ENCODE data around the gene ADAMTS12. TPM values are rescaled to one million over a fixed set of nuclear protein-coding genes. Genes with fewer than 3 reads are reported as not detected.

The ADAMTS12 gene
- total and polyA plus RNA-seq, 9 of the 15 experiments (the other 6 are each of a cell fraction or from before 2014, with no cell fraction given), result 0.11 TPM; not detected in 8

GRCh38 chr5:33526755-33527154 lies 365.0 kb downstream of the ADAMTS12 start (continued):
- TF ChIP-seq WHSC1 (IDR thresholded peaks at IDR 0.05; ENCODE audit: low read length) (no peak), CAMTA2 (CRISPR knock-in tag; conservative IDR thresholded peaks at IDR 0.05) (no peak)

DNA sequence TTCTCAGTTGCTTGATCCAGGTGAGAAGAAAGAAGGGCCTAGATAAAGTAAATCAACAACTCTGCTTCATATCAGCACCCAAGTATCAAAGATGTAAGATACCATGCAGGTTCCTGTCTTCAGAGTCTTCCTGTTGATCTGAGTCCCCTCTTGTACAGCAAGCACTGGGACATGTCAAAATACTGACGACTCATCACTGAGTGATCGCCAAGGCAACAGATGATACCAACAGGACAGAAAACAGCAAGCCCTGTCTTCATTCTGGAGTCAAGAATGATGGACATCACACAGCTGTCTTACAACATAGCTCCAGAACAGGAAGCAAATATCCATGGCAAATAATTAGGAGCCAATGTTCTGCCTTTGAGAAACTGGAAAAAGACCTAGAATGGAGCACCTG lies 367.3 kb downstream of the ADAMTS12 start:
- no peak overlapping the region for H3K4me2 ChIP-seq (ENCODE audit: insufficient read depth, low read length)
- ATAC-seq (no peak), FAIRE-seq (no peak), DNase-seq (ENCODE audit: extremely low read depth in 1 of 4, low spot score in 3 of 4) (no peak)
- no peaks in the 10 kb centered on the region for H3K36me3 ChIP-seq (ENCODE audit: control insufficient read depth, insufficient read depth, low read length)
- no peaks in the 10 kb centered on the region; a peak in 2 of 5 replicates for H3K27me3 ChIP-seq (ENCODE audit: control insufficient read depth in 2 of 2, insufficient read depth in 2 of 2, low read length in 2 of 2)
- POLR2A ChIA-PET, result no interaction called here
- TF ChIP-seq RFX1 (IDR thresholded peaks at IDR 0.05) (peak; percentile 40; the same call in 1 of the 2 replicates), CHCHD3 (CRISPR knock-in tag; IDR thresholded peaks at IDR 0.05) (no peak)
- in situ Hi-C loops (cut with MboI) (no loop called here), intact Hi-C loops (cut with micrococcal nuclease) (no loop called here)
- H3K4me3 ChIP-seq, result no peak overlapping the region
- H3K9me3 ChIP-seq (replicated peaks; ENCODE audit: control insufficient read depth, insufficient read depth, low read depth, low read length), result no peaks in the 10 kb centered on the region
- H3K79me2 ChIP-seq (ENCODE audit: control insufficient read depth, insufficient read depth, low read length), result no peaks in the 10 kb centered on the region
- no peak overlapping the region for H3K9ac ChIP-seq (ENCODE audit: insufficient read depth in 1 of 2, low read depth in 2 of 2, low read length in 2 of 2)
- H3K4me1 ChIP-seq (replicated peaks in 1 of 2; ENCODE audit: control insufficient read depth in 2 of 2, insufficient read depth in 2 of 2, low read length in 2 of 2), result no peaks in the 10 kb centered on the region
- CTCF ChIA-PET (ENCODE audit: low intra/inter-chr PET ratio), result no interaction called here
- no TSS peak for BruUV-seq (replicated peaks)
- no peaks in the 10 kb centered on the region for H4K20me1 ChIP-seq (replicated peaks; ENCODE audit: control insufficient read depth, insufficient read depth, low read length)
- H3K9me1 ChIP-seq (ENCODE audit: control insufficient read depth, insufficient read depth, low read length), result no peaks in the 10 kb centered on the region
- no peak overlapping the region for H2AFZ ChIP-seq (ENCODE audit: low read depth, low read length)
- no peak overlapping the region for H3K27ac ChIP-seq (ENCODE audit: extremely low read depth, low read depth, low read length)
- WGBS (ENCODE audit: insufficient coverage, low coverage, missing lambda C conversion rate), result 0% methylated on average over 2 of the region's 2 CpGs

GRCh38 chr5:33523208-33523771 lies 368.5 kb downstream of the ADAMTS12 start:
- no peaks in the 10 kb centered on the region for H3K79me2 ChIP-seq (ENCODE audit: control insufficient read depth, insufficient read depth, low read length)
- H3K9me3 ChIP-seq (replicated peaks; ENCODE audit: control insufficient read depth, insufficient read depth, low read depth, low read length), result no peaks in the 10 kb centered on the region
- 0% methylated on average over 2 of the region's 2 CpGs for WGBS (ENCODE audit: insufficient coverage, low coverage, missing lambda C conversion rate)
- H3K27ac ChIP-seq (ENCODE audit: extremely low read depth, low read depth, low read length), result no peak overlapping the region
- intact Hi-C loops (cut with micrococcal nuclease), result no loop called here
- FAIRE-seq (no peak), DNase-seq (ENCODE audit: extremely low read depth in 1 of 4, low spot score in 3 of 4) (no peak), ATAC-seq (no peak)
- H3K27me3 ChIP-seq (ENCODE audit: control insufficient read depth in 2 of 2, insufficient read depth in 2 of 2, low read length in 2 of 2), result no peaks in the 10 kb centered on the region; a peak in 2 of 5 replicates
- H3K4me2 ChIP-seq (ENCODE audit: insufficient read depth, low read length), result no peak overlapping the region
- H3K9ac ChIP-seq (ENCODE audit: insufficient read depth in 1 of 2, low read depth in 2 of 2, low read length in 2 of 2), result no peak overlapping the region
- BruUV-seq (replicated peaks), result no TSS peak
- no peaks in the 10 kb centered on the region for H3K36me3 ChIP-seq (ENCODE audit: control insufficient read depth, insufficient read depth, low read length)
- in situ Hi-C loops (cut with MboI), result no loop called here
- POLR2A ChIA-PET, result interaction anchor here (1.1 to 1.2 kb wide), 2 partner anchors 12 to 15 kb away, joined by 3 read pairs; no protein-coding TSS in a partner anchor
- no peaks in the 10 kb centered on the region for H3K4me1 ChIP-seq (replicated peaks in 1 of 2; ENCODE audit: control insufficient read depth in 2 of 2, insufficient read depth in 2 of 2, low read length in 2 of 2)
- H3K4me3 ChIP-seq, result no peak overlapping the region
- H4K20me1 ChIP-seq (replicated peaks; ENCODE audit: control insufficient read depth, insufficient read depth, low read length), result no peaks in the 10 kb centered on the region
- H2AFZ ChIP-seq (ENCODE audit: low read depth, low read length), result no peak overlapping the region
- CTCF ChIA-PET (ENCODE audit: low intra/inter-chr PET ratio), result no interaction called here
- no peaks in the 10 kb centered on the region for H3K9me1 ChIP-seq (ENCODE audit: control insufficient read depth, insufficient read depth, low read length)
- TF ChIP-seq, protein P1, sequence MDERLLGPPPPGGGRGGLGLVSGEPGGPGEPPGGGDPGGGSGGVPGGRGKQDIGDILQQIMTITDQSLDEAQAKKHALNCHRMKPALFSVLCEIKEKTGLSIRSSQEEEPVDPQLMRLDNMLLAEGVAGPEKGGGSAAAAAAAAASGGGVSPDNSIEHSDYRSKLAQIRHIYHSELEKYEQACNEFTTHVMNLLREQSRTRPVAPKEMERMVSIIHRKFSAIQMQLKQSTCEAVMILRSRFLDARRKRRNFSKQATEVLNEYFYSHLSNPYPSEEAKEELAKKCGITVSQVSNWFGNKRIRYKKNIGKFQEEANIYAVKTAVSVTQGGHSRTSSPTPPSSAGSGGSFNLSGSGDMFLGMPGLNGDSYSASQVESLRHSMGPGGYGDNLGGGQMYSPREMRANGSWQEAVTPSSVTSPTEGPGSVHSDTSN (CRISPR knock-in tag; IDR thresholded peaks at IDR 0.05; ENCODE audit: low read depth), result no peak
- TF ChIP-seq, protein P1 (tag; conservative IDR thresholded peaks at IDR 0.05; ENCODE audit: low read depth), result no peak
- TF ChIP-seq ZNF717 (CRISPR knock-in tag; IDR thresholded peaks at IDR 0.05) (no peak), RBM25 (IDR thresholded peaks at IDR 0.05; ENCODE audit: low read depth, low read length, severe bottlenecking) (no peak), ZKSCAN1 (IDR thresholded peaks at IDR 0.05; ENCODE audit: low read depth, low read length) (no peak), ESRRB (CRISPR knock-in tag; IDR thresholded peaks at IDR 0.05; ENCODE audit: borderline replicate concordance) (no peak), CAMTA2 (CRISPR knock-in tag; conservative IDR thresholded peaks at IDR 0.05) (no peak), NCOR1 (IDR thresholded peaks at IDR 0.05) (no peak), KLF10 (CRISPR knock-in tag; IDR thresholded peaks at IDR 0.05) (no peak), GABPB1 (CRISPR knock-in tag; IDR thresholded peaks at IDR 0.05) (no peak), MCM2 (IDR thresholded peaks at IDR 0.05; ENCODE audit: low read depth) (no peak)
